Panc1 (cell line): ENCODE results near the gene CPAMD8. TPM values are rescaled to one million over a fixed set of nuclear protein-coding genes. Genes with fewer than 3 reads are reported as not detected.
"Not testable (repeated sequence)": the region's sequence is repeated elsewhere in the genome, so short reads cannot be mapped to it uniquely, and the experiment has no call there.

Source experiments
- ATAC-seq: fragments of 200-7000 bp; cut with Tn5 transposase; 2 replicates; pipeline ENCODE4 v1.9.1; 2020; ENCODE audit warnings: mild to moderate bottlenecking, moderate library complexity
- BruUV-seq: library from RNA; stranded (reverse); fragments of 400-500 nt; replicated peaks from 2 replicates; lab custom pipeline; 2021; lab: Mats Ljungman, UMichigan
- CTCF ChIA-PET: fragments of 300-600 bp; sonication (Branson Sonifier 250); formaldehyde crosslinking; loops from one replicate; lab custom pipeline; 2022; ENCODE audit warnings: antibody characterized with exemption; lab: Charles Lee
- POLR2A ChIA-PET: fragments of 300-600 bp; sonication (Branson Sonifier 250); formaldehyde crosslinking; loops from one replicate; lab custom pipeline; 2022; ENCODE audit warnings: antibody characterized with exemption; lab: Charles Lee
- DNase-seq: peaks from one replicate; pipeline ENCODE4 v3.0.0-alpha.2; 2010; ENCODE audit warnings: low read depth, low spot score
- H3K27ac ChIP-seq: 2 replicates; pipeline ENCODE4 v1.5.1; 2011; ENCODE audit warnings: mild to moderate bottlenecking, low read length, inconsistent platforms
- H3K27me3 ChIP-seq: fragments of 200-500 bp; sonication (Bioruptor generic); 2 replicates; pipeline ENCODE4 v1.6.0; 2014; ENCODE audit warnings: low read length, inconsistent platforms; ENCODE audit not compliant: control insufficient read depth, insufficient read depth
- H3K36me3 ChIP-seq: fragments of 200-500 bp; sonication (Bioruptor generic); 2 replicates; pipeline ENCODE4 v1.5.1; 2014; ENCODE audit warnings: inconsistent platforms, mild to moderate bottlenecking, low read length, moderate library complexity; ENCODE audit not compliant: control insufficient read depth, insufficient read depth
- H3K4me1 ChIP-seq: 2 replicates; pipeline ENCODE4 v1.5.1; 2011; ENCODE audit warnings: inconsistent platforms, mild to moderate bottlenecking, low read length, moderate library complexity; ENCODE audit not compliant: control insufficient read depth, insufficient read depth
- H3K4me3 ChIP-seq, 2 experiments: 2 replicates each; pipeline ENCODE4 v1.5.1; 2011 to 2012; ENCODE audit warnings: low read depth in 2 of 2, low read length in 2 of 2, mild to moderate bottlenecking in 2 of 2, inconsistent platforms in 1 of 2, moderate library complexity in 1 of 2
- H3K9me3 ChIP-seq: fragments of 200-500 bp; sonication (Bioruptor generic); 2 replicates; pipeline ENCODE4 v1.5.1; 2014; ENCODE audit warnings: low read depth, mild to moderate bottlenecking, inconsistent platforms, low read length, moderate library complexity; ENCODE audit not compliant: control insufficient read depth, insufficient read depth
- POLR2AphosphoS5 ChIP-seq: IDR thresholded peaks from 2 replicates; pipeline ENCODE4 v1.6.1; 2012; ENCODE audit warnings: mild to moderate bottlenecking, low read depth, low read length, moderate library complexity
- SIN3A ChIP-seq: IDR thresholded peaks from 2 replicates; pipeline ENCODE4 v1.6.1; 2012; ENCODE audit warnings: low read depth, mild to moderate bottlenecking, low read length, moderate library complexity, borderline replicate concordance; ENCODE audit not compliant: insufficient read depth
- TCF7L2 ChIP-seq: IDR thresholded peaks from 2 replicates; pipeline ENCODE4 v1.6.1; 2011; ENCODE audit warnings: mild to moderate bottlenecking, low read depth, low read length, inconsistent platforms
- in situ Hi-C: cut with HindIII; loops from 2 replicates; pipeline ENCODE4 v1.10.0; 2016; ENCODE audit warnings: low sequenced_read_pairs, low pct_unique_long_range_greater_than_20kb
- intact Hi-C: fragments of 100-400 bp; cut with micrococcal nuclease; formaldehyde crosslinking; loops from one replicate; pipeline ENCODE4 v1.10.0; 2022; ENCODE audit not compliant: unreplicated experiment
- total RNA-seq: library from RNA; stranded (reverse); gene quantifications from one replicate; pipeline ENCODE4 v1.2.1, GENCODE V29; 2021; ENCODE audit not compliant: unreplicated experiment
- TF ChIP-seq, protein P1 (sequence below): fragments of 450-650 bp; IDR thresholded peaks from 2 replicates; pipeline ENCODE4 v1.5.1; 2017; ENCODE audit warnings: mild to moderate bottlenecking
- TF ChIP-seq, protein P2 (sequence below), 2 experiments: IDR thresholded peaks; 2 replicates each; pipeline ENCODE4 v1.6.1; 2011 to 2012; ENCODE audit warnings: low read depth in 2 of 2, control low read depth in 1 of 2, low read length in 1 of 2, mild to moderate bottlenecking in 1 of 2, moderate library complexity in 1 of 2; ENCODE audit not compliant: insufficient read depth in 1 of 2

CPAMD8 gene
- total RNA-seq, 1 experiment from 2014 or later: 2.0 TPM

DNA sequence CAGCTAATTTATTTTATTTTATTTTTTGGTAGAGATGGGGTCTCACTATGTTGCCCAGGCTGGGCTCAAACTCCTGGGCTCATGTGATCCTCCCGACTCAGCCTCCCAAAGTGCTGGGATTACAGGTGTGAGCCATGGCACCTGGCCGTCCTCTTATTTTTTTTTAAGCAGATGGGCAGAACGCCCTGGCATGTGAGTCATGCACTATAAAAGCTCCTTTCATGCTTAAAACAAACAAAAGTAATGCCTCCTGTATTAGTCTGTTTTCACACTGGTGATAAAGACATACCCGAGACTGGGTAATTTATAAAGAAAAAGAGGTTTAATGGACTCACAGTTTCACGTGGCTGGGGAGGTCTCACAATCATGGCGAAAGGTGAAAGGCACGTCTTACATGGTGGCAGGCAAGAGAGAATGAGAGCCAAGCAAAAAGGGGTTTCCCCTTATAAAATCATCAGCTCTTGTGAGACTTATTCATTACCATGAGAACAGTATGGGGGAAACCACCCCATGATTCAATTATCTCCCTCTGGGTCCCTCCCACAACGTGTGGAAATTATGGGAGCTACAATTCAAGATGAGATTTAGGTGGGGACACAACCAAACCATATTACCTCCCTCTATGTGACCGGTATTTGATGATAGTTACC, 12.3 kb downstream of the CPAMD8 start:
- BruUV-seq, H3K4me3 ChIP-seq, H3K36me3 ChIP-seq, intact Hi-C loops, H3K4me1 ChIP-seq, in situ Hi-C loops, H3K27ac ChIP-seq, H3K27me3 ChIP-seq, H3K9me3 ChIP-seq: not testable (repeated sequence)
- DNase-seq: peak; percentile 18
- TF ChIP-seq TCF7L2: 0 out of 2 replicates have a peak, but pooled peaks have one; percentile 34
- CTCF ChIA-PET: interaction anchor here (0.6 kb wide), 1 partner anchor 59 kb away, joined by 7 read pairs; no protein-coding TSS in a partner anchor
- POLR2A ChIA-PET: interaction anchor here (0.6 kb wide), 1 partner anchor 298 kb away, joined by 3 read pairs; no protein-coding TSS in a partner anchor
- ATAC-seq: peak; percentile 82

DNA sequence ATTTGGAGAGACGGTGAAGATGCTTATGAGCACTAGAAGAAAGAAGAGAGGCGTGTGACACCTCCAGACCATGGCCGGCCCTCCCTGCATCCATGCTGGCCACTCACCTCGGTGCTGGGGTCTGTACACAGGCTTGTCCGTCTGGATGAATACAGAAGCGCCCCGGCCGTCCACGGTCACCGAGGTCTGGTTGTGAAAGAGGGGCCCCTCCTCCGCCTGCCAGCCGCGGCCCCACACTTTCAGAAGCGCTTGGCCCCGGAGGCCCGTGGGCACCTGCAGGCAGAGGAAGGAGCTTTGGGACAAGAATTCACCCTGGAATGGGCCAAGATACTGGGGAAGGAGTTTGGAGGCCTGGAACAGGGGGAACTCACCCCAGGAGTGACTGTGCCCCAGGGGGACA, 15.1 kb downstream of the CPAMD8 start:
- ChIA-PET POLR2A (interaction anchor here (0.6 kb wide), 1 partner anchor 124 kb away, joined by 3 read pairs; no protein-coding TSS in a partner anchor), CTCF (no interaction called here)
- intact Hi-C loops: no loop called here
- no peaks in the 10 kb centered on the region for H3K27me3 ChIP-seq
- in situ Hi-C loops: no loop called here
- H3K36me3 ChIP-seq: no peaks in the 10 kb centered on the region
- no peak overlapping the region for H3K27ac ChIP-seq
- no TSS peak for BruUV-seq
- H3K4me3 ChIP-seq: no peak overlapping the region
- no peaks in the 10 kb centered on the region for H3K9me3 ChIP-seq
- no peaks in the 10 kb centered on the region for H3K4me1 ChIP-seq
- TF ChIP-seq TCF7L2: no peak
- TF ChIP-seq, protein P1, sequence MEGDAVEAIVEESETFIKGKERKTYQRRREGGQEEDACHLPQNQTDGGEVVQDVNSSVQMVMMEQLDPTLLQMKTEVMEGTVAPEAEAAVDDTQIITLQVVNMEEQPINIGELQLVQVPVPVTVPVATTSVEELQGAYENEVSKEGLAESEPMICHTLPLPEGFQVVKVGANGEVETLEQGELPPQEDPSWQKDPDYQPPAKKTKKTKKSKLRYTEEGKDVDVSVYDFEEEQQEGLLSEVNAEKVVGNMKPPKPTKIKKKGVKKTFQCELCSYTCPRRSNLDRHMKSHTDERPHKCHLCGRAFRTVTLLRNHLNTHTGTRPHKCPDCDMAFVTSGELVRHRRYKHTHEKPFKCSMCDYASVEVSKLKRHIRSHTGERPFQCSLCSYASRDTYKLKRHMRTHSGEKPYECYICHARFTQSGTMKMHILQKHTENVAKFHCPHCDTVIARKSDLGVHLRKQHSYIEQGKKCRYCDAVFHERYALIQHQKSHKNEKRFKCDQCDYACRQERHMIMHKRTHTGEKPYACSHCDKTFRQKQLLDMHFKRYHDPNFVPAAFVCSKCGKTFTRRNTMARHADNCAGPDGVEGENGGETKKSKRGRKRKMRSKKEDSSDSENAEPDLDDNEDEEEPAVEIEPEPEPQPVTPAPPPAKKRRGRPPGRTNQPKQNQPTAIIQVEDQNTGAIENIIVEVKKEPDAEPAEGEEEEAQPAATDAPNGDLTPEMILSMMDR: no peak
- no peak for TF ChIP-seq SIN3A
- TF ChIP-seq, protein P2, sequence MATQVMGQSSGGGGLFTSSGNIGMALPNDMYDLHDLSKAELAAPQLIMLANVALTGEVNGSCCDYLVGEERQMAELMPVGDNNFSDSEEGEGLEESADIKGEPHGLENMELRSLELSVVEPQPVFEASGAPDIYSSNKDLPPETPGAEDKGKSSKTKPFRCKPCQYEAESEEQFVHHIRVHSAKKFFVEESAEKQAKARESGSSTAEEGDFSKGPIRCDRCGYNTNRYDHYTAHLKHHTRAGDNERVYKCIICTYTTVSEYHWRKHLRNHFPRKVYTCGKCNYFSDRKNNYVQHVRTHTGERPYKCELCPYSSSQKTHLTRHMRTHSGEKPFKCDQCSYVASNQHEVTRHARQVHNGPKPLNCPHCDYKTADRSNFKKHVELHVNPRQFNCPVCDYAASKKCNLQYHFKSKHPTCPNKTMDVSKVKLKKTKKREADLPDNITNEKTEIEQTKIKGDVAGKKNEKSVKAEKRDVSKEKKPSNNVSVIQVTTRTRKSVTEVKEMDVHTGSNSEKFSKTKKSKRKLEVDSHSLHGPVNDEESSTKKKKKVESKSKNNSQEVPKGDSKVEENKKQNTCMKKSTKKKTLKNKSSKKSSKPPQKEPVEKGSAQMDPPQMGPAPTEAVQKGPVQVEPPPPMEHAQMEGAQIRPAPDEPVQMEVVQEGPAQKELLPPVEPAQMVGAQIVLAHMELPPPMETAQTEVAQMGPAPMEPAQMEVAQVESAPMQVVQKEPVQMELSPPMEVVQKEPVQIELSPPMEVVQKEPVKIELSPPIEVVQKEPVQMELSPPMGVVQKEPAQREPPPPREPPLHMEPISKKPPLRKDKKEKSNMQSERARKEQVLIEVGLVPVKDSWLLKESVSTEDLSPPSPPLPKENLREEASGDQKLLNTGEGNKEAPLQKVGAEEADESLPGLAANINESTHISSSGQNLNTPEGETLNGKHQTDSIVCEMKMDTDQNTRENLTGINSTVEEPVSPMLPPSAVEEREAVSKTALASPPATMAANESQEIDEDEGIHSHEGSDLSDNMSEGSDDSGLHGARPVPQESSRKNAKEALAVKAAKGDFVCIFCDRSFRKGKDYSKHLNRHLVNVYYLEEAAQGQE (IDR thresholded peaks at IDR 0.05; ENCODE audit: insufficient read depth in 1 of 2, low read depth in 2 of 2, low read length in 1 of 2): no peak
- TF ChIP-seq POLR2AphosphoS5: no peak
- ATAC-seq (no peak), DNase-seq (no peak)

DNA sequence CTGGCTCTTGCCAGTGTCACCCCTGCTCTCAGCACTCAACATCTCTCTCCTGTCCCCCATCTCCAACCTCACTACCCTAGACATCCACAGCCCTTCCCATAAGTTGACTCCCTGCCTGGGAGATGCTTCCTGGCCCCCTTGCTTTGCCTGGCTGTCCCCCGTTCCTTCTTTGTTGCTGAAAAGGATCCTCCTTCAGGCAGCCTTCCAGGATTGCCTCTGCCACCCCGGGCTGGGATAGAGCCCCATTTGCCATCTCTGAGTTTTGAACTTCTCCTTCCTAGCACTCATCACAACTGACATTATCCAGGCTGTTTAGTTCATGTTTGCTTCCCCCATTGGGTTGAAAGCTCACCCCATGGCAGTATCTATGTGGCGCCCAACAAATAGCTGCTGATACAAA, 20.0 kb downstream of the CPAMD8 start:
- intact Hi-C loops: no loop called here
- BruUV-seq: no TSS peak
- TF ChIP-seq, protein P1: no peak
- TF ChIP-seq, protein P2 (IDR thresholded peaks at IDR 0.05; ENCODE audit: insufficient read depth in 1 of 2, low read depth in 2 of 2, low read length in 1 of 2): no peak
- TF ChIP-seq POLR2AphosphoS5: no peak
- no peak for TF ChIP-seq TCF7L2
- TF ChIP-seq SIN3A: no peak
- ChIA-PET POLR2A (no interaction called here), CTCF (no interaction called here)
- no peaks in the 10 kb centered on the region for H3K27me3 ChIP-seq
- H3K36me3 ChIP-seq: no peaks in the 10 kb centered on the region
- no peak for DNase-seq
- H3K9me3 ChIP-seq: no peaks in the 10 kb centered on the region
- in situ Hi-C loops: no loop called here
- no peaks in the 10 kb centered on the region for H3K4me1 ChIP-seq
- ATAC-seq: no peak
- H3K4me3 ChIP-seq: no peak overlapping the region
- H3K27ac ChIP-seq: no peak overlapping the region
